ENCODE measurements around the gene RANGAP1.
A peak's percentile ranks its signal among the peaks of the same experiment; 100 is the strongest.

The RANGAP1 gene

GRCh38 chr22:41285820-41286638 lies at the start of gene RANGAP1:
Gene RANGAP1, minus strand, starts transcription at chr22:41286187. Its CDS starts 5,143 bp downstream, at chr22:41281044.
- DNase-seq (ENCODE audit: low spot score): peak; percentile 97

GRCh38 chr22:41334951-41335635 lies 49.1 kb upstream of the RANGAP1 start:
- DNase-seq (ENCODE audit: low spot score): no peak

- DNase-seq (ENCODE audit: low spot score): no peak
Measured at GRCh38 chr22:41334215-41334614, 48.2 kb upstream of the RANGAP1 start.

- no peak for DNase-seq (ENCODE audit: low spot score)
Measured at GRCh38 chr22:41333806-41334205, 47.8 kb upstream of the RANGAP1 start.

- no peak for DNase-seq (ENCODE audit: low spot score)
Measured at GRCh38 chr22:41332217-41332939, 46.4 kb upstream of the RANGAP1 start.

GRCh38 chr22:41330169-41330568 lies 44.2 kb upstream of the RANGAP1 start:
- DNase-seq (ENCODE audit: low spot score): no peak

- no peak for DNase-seq (ENCODE audit: low spot score)
Measured at GRCh38 chr22:41327124-41327523, 41.1 kb upstream of the RANGAP1 start.

GRCh38 chr22:41324821-41325528 lies 39.0 kb upstream of the RANGAP1 start:
- no peak for DNase-seq (ENCODE audit: low spot score)

- DNase-seq (ENCODE audit: low spot score): no peak
Measured at GRCh38 chr22:41320416-41321240, 34.6 kb upstream of the RANGAP1 start.

- no peak for DNase-seq (ENCODE audit: low spot score)
Measured at GRCh38 chr22:41315586-41315985, 29.6 kb upstream of the RANGAP1 start.

- DNase-seq (ENCODE audit: low spot score): no peak
Measured at GRCh38 chr22:41314821-41315220, 28.8 kb upstream of the RANGAP1 start.

GRCh38 chr22:41311487-41311886 lies 25.5 kb upstream of the RANGAP1 start:
- no peak for DNase-seq (ENCODE audit: low spot score)

GRCh38 chr22:41310336-41310735 lies 24.3 kb upstream of the RANGAP1 start:
- no peak for DNase-seq (ENCODE audit: low spot score)

GRCh38 chr22:41308544-41308947 lies 22.6 kb upstream of the RANGAP1 start:
- no peak for DNase-seq (ENCODE audit: low spot score)

GRCh38 chr22:41308054-41308453 lies 22.1 kb upstream of the RANGAP1 start:
- no peak for DNase-seq (ENCODE audit: low spot score)

- DNase-seq (ENCODE audit: low spot score): no peak
Measured at GRCh38 chr22:41305646-41306045, 19.7 kb upstream of the RANGAP1 start.

- no peak for DNase-seq (ENCODE audit: low spot score)
Measured at GRCh38 chr22:41302811-41303210, 16.8 kb upstream of the RANGAP1 start.

- DNase-seq (ENCODE audit: low spot score): peak; percentile 85
Measured at GRCh38 chr22:41302021-41302767, 16.2 kb upstream of the RANGAP1 start.

GRCh38 chr22:41301085-41302020 lies 15.4 kb upstream of the RANGAP1 start, which contains the start of gene ZC3H7B:
Gene ZC3H7B, plus strand, starts transcription at chr22:41301525. Its CDS starts 19,136 bp downstream, at chr22:41320661.
- peak; percentile 97 for DNase-seq (ENCODE audit: low spot score)
